Gastrocnemius medialis (tissue), 4 donors: ENCODE measurements around the gene TPH2. TPM values are rescaled to one million over a fixed set of nuclear protein-coding genes. Genes with fewer than 3 reads are reported as not detected.

Source experiments
- ATAC-seq, 2 donors: fragments of 150-250 bp; one replicate each; pipeline ENCODE4 v1.9.1; 2016
- DNase-seq, 2 donors: peaks; one replicate each; pipeline ENCODE4 v3.0.0-alpha.2; 2019
- H3K27ac ChIP-seq, 4 donors: fragments of 200-600 bp; sonication (generic); 1 replicate in 1 of 4; 2 replicates in 3 of 4; pipeline ENCODE4 v1.5.1; 2016 to 2018; ENCODE audit warnings: mild to moderate bottlenecking in 2 of 4, moderate library complexity in 1 of 4
- H3K27me3 ChIP-seq, 3 donors: fragments of 200-600 bp; sonication (generic) in 2 of 3; 1 replicate in 1 of 3; 2 replicates in 2 of 3; pipeline versions ENCODE4 v1.5.1 to v1.6.0; 2016 to 2019; ENCODE audit warnings: mild to moderate bottlenecking in 1 of 3, moderate library complexity in 1 of 3
- H3K36me3 ChIP-seq, 2 donors: fragments of 200-600 bp; sonication (generic) in 1 of 2; one replicate each; pipeline ENCODE4 v1.5.1; 2017 to 2018
- H3K4me1 ChIP-seq, 2 donors: fragments of 200-600 bp; sonication (generic) in 1 of 2; one replicate each; pipeline ENCODE4 v1.5.1; 2016 to 2017; ENCODE audit warnings: mild to moderate bottlenecking in 2 of 2
- H3K4me3 ChIP-seq, 4 donors: fragments of 200-600 bp; sonication (generic) in 3 of 4; 1 replicate in 1 of 4; 2 replicates in 3 of 4; pipeline ENCODE4 v1.5.1; 2016 to 2019; ENCODE audit warnings: mild to moderate bottlenecking in 2 of 4
- H3K9me3 ChIP-seq, 3 donors: fragments of 200-600 bp; sonication (generic) in 2 of 3; 1 replicate in 1 of 3; 2 replicates in 2 of 3; pipeline ENCODE4 v1.5.1; 2016 to 2019
- POLR2A ChIP-seq, 2 donors: fragments of 450-650 bp; IDR thresholded peaks; one replicate each; pipeline ENCODE4 v1.6.1; 2017; ENCODE audit warnings: antibody characterized with exemption in 2 of 2, mild to moderate bottlenecking in 2 of 2, moderate library complexity in 2 of 2
- in situ Hi-C, 4 donors: fragments of 200-750 bp; cut with MboI; loops; one replicate each; pipeline versions ENCODE4 v1.15.0 to v1.8.0; 2017; ENCODE audit warnings: low sequenced_read_pairs in 4 of 4
- intact Hi-C: fragments of 100-400 bp; cut with DNase I; formaldehyde crosslinking; loops from one replicate; pipeline ENCODE4 v1.15.1; 2023; ENCODE audit warnings: low total_unique reads
- total RNA-seq, 4 donors: library from RNA; depleted of rRNA; stranded (reverse); fragments of >200 nt; gene quantifications; one replicate each; pipeline versions ENCODE4 v1.1.0 to v1.2.3, GENCODE V29; 2016
- TF ChIP-seq, protein P1 (sequence below), 5 experiments: fragments of 450-650 bp in 3 of 5; fragments of 200-600 bp in 2 of 5; sonication (generic) in 2 of 5; IDR thresholded peaks in 4 of 5; conservative IDR thresholded peaks in 1 of 5; 1 replicate in 4 of 5; 2 replicates in 1 of 5; pipeline ENCODE4 v1.5.1; 2016 to 2019; ENCODE audit warnings: antibody characterized with exemption in 5 of 5, mild to moderate bottlenecking in 3 of 5, moderate library complexity in 3 of 5

The TPH2 gene
- total RNA-seq, 4 donors from 2014 or later, result not detected

DNA sequence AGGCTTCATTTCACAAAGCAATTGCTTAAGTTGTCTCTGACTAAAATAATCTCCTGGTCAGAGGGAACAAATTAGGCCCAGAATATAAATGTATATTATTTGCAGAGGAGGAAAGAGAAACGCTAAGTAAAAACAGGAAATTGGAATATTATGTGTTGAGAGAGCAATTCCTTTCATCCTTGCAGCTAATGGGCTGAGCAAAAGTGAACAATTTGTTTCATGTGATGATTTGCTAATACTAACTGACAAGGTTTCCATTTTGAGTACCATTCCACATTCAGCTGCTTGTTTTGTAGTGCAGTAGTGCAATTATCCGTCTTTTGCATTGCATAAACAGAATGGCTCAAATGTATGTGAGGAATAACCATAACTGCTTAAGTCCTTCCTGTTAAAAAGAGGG lies 103.2 kb downstream of the TPH2 start:
- intact Hi-C loops, result no loop called here
- Histone ChIP-seq H3K4me1 (no peaks in the 10 kb centered on the region), H3K4me3 (no peak overlapping the region), H3K27me3 (no peaks in the 10 kb centered on the region), H3K36me3 (no peaks in the 10 kb centered on the region), H3K27ac (no peak overlapping the region), H3K9me3 (no peaks in the 10 kb centered on the region)
- in situ Hi-C loops, result no loop called here
- no peak for TF ChIP-seq POLR2A (IDR thresholded peaks at IDR 0.05)
- TF ChIP-seq, protein P1, sequence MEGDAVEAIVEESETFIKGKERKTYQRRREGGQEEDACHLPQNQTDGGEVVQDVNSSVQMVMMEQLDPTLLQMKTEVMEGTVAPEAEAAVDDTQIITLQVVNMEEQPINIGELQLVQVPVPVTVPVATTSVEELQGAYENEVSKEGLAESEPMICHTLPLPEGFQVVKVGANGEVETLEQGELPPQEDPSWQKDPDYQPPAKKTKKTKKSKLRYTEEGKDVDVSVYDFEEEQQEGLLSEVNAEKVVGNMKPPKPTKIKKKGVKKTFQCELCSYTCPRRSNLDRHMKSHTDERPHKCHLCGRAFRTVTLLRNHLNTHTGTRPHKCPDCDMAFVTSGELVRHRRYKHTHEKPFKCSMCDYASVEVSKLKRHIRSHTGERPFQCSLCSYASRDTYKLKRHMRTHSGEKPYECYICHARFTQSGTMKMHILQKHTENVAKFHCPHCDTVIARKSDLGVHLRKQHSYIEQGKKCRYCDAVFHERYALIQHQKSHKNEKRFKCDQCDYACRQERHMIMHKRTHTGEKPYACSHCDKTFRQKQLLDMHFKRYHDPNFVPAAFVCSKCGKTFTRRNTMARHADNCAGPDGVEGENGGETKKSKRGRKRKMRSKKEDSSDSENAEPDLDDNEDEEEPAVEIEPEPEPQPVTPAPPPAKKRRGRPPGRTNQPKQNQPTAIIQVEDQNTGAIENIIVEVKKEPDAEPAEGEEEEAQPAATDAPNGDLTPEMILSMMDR (IDR thresholded peaks at IDR 0.05 in 4 of 5, conservative IDR thresholded peaks at IDR 0.05 in 1 of 5), result no peak
- DNase-seq (no peak), ATAC-seq (no peak)

DNA sequence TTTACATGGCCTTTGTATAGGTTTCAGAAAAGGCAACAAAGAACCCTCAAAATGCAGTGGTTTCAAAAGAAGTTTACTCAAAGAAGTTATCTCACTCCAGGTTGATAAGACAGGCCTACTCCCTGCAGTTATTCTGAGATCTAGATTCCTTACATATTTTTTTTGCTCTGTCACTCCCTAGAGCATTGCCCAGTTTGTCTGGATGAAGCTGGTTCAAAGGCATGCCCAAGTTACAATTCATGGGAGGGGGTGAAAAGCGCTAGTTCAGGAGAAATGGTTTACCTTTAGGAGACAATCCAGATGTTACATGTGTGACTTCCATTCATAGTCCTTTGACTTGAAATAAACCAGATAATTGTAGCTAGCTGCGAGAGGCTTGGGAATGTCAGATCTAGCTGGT lies 115.0 kb downstream of the TPH2 start:
- H3K36me3 ChIP-seq, result no peaks in the 10 kb centered on the region
- H3K27me3 ChIP-seq, result no peaks in the 10 kb centered on the region
- no peak overlapping the region for H3K27ac ChIP-seq
- H3K4me1 ChIP-seq, result no peaks in the 10 kb centered on the region
- in situ Hi-C loops (no loop called here), intact Hi-C loops (no loop called here)
- H3K9me3 ChIP-seq, result no peaks in the 10 kb centered on the region
- ATAC-seq, result no peak
- TF ChIP-seq POLR2A (IDR thresholded peaks at IDR 0.05), result no peak
- TF ChIP-seq, protein P1 (IDR thresholded peaks at IDR 0.05 in 4 of 5, conservative IDR thresholded peaks at IDR 0.05 in 1 of 5), result no peak
- H3K4me3 ChIP-seq, result no peak overlapping the region
- no peak for DNase-seq

DNA sequence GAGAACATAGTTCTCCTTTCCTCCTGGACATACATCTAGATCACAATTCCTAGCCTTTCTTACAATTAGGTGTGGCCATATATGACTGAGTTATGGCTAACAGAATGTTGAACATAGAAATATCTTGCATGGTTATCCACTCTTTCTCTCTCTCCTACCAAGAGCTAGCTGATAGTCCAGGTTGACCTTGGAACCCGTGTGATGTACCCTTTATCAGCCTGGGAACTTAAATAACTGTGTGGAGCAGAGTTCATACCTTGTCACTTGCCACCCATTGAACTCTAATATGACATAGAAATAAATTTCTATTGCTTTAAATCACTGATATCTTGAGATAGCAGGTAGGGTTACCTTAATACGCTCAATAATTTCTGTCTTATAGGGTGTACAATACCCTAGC lies 115.9 kb downstream of the TPH2 start:
- TF ChIP-seq POLR2A (IDR thresholded peaks at IDR 0.05), result no peak
- TF ChIP-seq, protein P1 (IDR thresholded peaks at IDR 0.05 in 4 of 5, conservative IDR thresholded peaks at IDR 0.05 in 1 of 5), result no peak
- in situ Hi-C loops (no loop called here), intact Hi-C loops (no loop called here)
- Histone ChIP-seq H3K27ac (no peak overlapping the region), H3K9me3 (no peaks in the 10 kb centered on the region), H3K27me3 (no peaks in the 10 kb centered on the region), H3K4me3 (no peak overlapping the region), H3K36me3 (no peaks in the 10 kb centered on the region), H3K4me1 (no peaks in the 10 kb centered on the region)
- DNase-seq (no peak), ATAC-seq (no peak)

DNA sequence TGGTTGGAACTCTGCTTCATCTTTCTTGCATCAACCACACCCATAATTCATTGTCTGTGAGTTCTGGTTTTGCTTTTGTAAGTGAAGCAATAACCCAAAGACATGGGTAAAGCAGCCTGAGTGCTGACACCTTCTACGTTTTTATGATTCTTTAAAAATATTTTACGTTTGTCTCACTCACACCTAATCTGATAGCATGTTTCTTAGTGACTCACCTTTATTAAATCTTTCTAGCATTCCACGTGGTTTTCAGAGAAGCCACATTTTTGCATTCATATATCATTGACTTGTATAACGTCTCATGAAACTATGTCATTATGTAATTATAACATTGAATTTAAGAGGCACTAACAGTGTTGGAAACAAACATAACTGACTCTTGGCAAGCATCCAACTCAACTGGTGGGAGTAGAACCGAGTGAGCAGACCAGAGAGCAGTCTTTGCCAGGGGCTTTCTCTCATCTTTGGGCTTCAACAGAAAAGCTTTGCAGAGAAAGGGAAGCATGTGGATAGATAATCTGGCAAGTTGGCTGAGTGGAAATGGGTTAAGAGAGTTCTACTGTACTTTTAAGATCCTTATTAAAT lies 118.8 kb downstream of the TPH2 start:
- no peaks in the 10 kb centered on the region for H3K36me3 ChIP-seq
- DNase-seq (no peak), ATAC-seq (no peak)
- no peaks in the 10 kb centered on the region for H3K27me3 ChIP-seq
- no peaks in the 10 kb centered on the region for H3K9me3 ChIP-seq
- in situ Hi-C loops, result no loop called here
- TF ChIP-seq POLR2A (IDR thresholded peaks at IDR 0.05), result no peak
- TF ChIP-seq, protein P1 (IDR thresholded peaks at IDR 0.05 in 4 of 5, conservative IDR thresholded peaks at IDR 0.05 in 1 of 5), result no peak
- H3K27ac ChIP-seq, result no peak overlapping the region
- no peaks in the 10 kb centered on the region for H3K4me1 ChIP-seq
- intact Hi-C loops, result no loop called here
- H3K4me3 ChIP-seq, result no peak overlapping the region

DNA sequence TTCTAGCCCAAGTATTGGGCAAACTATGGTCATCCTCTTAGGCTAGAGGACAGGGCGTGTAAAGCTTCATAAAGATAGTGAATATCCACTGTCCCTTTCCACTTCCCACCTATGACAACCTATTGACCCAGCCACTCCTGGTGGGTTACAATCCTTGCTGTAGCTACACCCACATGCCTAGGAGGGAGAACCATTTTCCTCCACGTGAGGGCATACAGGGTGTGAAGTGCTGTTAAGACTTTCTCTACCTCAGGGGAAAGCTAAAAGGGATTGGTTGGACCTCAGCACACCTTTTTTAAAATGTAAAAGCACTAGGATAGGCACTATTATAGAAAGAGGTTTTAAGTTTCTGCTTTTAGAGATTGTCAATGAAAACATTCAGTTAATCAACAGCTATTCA lies 124.4 kb downstream of the TPH2 start:
- no peaks in the 10 kb centered on the region for H3K4me1 ChIP-seq
- H3K27ac ChIP-seq, result no peak overlapping the region
- TF ChIP-seq, protein P1 (IDR thresholded peaks at IDR 0.05 in 4 of 5, conservative IDR thresholded peaks at IDR 0.05 in 1 of 5), result no peak
- no peak for TF ChIP-seq POLR2A (IDR thresholded peaks at IDR 0.05)
- no peaks in the 10 kb centered on the region for H3K9me3 ChIP-seq
- no peak overlapping the region for H3K4me3 ChIP-seq
- intact Hi-C loops, result no loop called here
- in situ Hi-C loops, result no loop called here
- H3K27me3 ChIP-seq, result no peaks in the 10 kb centered on the region
- DNase-seq (no peak), ATAC-seq (no peak)
- no peaks in the 10 kb centered on the region for H3K36me3 ChIP-seq
